GM18502 (cell line): ENCODE measurements around the gene DOCK6.
"Not testable (repeated sequence)": the region's sequence is repeated elsewhere in the genome, so short reads cannot be mapped to it uniquely, and the experiment has no call there.

Experiments
- ATAC-seq: cut with Tn5 transposase; IDR thresholded peaks from one replicate; pipeline ENCODE4 v1.9.1; 2021; ENCODE audit warnings: mild to moderate bottlenecking; ENCODE audit not compliant: unreplicated experiment, poor library complexity

Gene DOCK6

DNA sequence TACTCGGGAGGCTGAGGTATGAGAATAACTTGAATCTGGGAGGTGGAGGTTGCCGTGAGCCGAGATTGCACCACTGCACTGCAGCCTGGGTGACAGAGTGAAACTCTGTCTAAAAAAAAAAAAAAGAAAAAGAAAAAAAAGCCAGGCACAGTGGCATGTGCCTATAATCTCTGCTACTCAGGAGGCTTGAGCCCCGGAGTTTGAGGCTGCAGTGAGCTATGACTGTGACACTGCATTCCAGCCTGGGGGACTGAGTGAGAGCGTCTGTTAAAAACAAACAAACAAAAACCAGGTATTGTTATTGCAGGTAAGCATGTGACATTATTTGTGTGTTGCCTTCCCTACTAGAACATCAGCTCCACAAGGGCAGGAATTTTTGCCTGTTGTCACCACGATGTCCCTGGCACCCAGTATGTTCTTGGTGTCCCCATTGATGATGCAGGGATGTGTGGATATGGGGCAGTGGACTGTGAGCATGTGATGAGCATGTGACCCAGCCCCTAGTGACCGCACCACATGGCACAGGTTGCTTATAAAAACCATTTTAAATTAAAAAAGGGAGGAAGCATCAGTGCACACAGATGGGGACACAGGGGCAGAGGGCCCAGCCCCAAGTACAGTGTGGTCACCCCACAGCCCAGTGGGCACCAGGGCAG lies 63.4 kb downstream of the DOCK6 start:
- ATAC-seq, result no peak

DNA sequence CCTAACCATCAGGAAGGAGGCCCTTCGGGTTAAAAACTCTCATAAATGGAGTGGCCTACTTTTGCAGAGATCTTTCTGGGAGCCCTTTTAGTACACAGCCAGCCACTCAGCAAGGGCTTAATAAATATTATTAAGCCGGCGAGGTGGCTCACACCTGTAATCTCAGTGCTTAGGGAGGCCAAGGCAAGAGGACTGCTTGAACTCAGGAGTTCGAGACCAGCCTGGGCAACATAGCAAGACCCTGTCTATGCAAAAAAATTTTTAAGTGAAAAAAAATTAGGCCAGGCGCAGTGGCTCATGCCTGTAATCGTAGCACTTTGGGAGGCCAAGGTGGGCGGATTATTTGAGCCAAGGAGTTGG lies 64.2 kb downstream of the DOCK6 start:
- no peak for ATAC-seq

GRCh38 chr19:11197291-11198174 lies 64.8 kb downstream of the DOCK6 start, which contains the start of gene KANK2:
TSS of gene KANK2 (minus strand) at chr19:11197545. CDS start at chr19:11194511, 3,034 bp downstream.
- ATAC-seq, result peak; percentile 72

DNA sequence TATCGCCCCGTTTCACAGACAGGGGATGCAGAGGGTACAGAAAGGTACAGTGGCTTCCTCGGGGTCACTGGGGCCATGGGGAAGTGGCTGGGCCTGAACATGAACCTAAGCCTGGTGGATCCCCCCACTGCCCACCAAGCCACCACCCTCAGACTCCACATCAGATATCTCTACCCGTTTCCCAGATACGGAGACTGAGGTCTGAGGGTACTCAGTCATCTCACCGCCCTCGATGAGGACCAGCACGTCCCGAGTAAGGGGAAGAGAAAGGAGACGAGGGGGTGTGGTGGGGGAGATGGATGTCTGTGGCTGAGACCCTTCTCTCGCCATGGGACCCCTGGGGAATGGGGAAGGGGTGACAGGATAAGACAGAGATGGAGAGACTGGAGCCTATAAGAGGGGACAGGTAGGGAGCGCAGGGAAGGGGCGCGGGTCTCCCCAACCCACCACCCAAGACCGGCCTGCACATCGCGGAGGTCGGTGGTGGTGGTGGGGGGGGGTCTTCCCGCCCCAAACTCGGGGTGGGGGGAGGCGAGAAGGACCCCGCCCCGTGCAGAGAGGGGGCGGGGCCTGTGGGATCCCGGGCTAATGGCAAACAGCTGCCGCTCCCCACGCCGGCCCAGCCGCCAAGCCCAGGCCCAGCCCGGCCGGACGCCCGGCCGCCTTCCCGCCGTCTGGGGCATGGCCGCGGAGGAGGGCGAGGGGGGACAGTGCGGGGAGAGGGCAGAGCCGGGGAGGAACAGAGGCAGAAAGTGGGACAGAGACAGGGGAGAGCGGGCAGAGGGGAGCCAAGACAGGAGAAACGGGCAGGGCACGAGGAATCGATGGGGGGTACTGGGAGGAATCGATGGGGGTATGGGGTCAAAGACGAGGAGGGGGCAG lies 65.7 kb downstream of the DOCK6 start:
- ATAC-seq, result no peak

- ATAC-seq, result no peak
These were observed 66.6 kb downstream of the DOCK6 start for GRCh38 chr19:11195681-11196080.

GRCh38 chr19:11194656-11195558 lies 67.4 kb downstream of the DOCK6 start:
- ATAC-seq, result no peak

DNA sequence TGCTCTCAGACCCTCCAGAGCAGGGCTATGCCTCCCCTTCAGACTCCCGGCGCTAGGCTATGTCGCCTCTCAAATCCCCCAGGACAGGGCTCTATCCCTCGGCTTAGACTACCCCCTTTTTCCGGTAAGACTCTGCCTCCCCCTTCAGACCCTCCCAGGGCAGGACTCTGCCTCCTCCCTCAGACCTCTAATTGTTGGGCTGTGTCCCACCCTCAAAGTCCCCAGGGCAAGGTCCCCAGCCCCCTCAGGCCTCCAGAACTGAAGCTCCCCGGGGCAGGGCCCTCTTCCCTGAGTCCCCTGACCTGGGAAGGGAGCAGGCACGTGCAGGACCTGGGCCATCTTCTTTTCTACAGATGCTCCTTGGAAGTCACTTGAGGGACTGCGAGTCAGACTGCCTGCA lies 68.2 kb downstream of the DOCK6 start:
- no peak for ATAC-seq

GRCh38 chr19:11192957-11193939 lies 69.1 kb downstream of the DOCK6 start:
- no peak for ATAC-seq

- no peak for ATAC-seq
These were observed 70.4 kb downstream of the DOCK6 start for GRCh38 chr19:11191934-11192333.

DNA sequence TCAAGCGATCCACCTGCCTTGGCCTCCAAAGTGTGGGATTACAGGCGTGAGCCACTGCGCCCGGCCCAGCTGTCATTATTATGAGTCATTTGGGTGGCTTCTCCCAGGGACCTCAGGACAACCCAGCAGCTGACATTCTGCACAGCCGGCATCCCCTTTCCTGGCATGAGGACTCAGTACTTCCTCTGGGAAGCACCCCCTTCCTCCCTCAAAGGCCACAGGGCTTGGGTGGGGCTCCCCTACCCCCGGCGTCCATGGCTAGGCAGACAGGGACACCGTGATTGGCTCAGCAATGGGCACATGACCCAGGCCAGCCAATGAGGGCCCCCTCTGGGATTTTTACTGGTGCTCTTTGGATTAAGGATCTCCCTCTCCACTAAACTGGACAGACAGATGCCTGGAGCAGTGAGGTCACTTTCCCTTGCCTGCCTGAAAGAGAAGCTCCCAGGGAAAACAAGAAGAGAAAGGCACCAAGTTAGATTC lies 71.0 kb downstream of the DOCK6 start:
- no peak for ATAC-seq

DNA sequence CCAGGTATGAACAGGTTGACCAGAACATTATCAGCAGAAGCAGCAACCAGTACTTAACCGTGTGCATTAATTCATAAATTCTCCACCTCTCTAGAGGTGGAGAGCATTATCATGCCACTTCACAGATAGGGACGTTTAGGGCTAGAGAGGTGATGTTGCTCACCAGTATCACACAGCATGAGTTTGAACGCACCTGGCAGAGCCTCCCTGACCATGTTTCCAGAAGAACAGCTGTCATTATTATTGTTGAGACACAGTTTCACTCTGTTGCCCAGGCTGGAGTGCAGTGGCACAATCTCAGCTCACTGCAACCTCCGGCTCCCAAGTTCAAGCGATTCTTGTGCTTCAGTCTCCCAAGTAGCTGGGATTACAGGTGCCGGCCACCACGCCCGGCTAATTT lies 71.8 kb downstream of the DOCK6 start:
- ATAC-seq, result no peak

DNA sequence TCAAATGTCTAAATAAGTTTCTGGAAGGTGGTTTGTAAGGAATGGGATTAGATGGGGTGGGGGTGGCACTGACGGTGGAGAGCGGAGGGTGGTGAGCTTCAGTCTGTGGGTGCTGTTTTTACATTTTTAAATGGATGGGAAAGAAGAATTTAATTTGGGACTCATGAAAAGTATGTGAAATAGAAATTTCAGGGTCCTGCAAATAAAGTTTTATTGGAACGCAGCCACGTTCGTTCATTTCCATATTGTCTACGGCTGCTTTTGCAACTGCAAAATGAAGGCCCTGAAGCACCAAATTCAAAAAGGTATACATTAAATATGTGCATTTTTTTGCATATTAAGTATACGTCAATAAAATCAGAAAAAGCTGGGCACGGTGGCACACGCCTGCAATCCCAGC lies 74.9 kb downstream of the DOCK6 start:
- no peak for ATAC-seq

- ATAC-seq, result no peak
These were observed 79.3 kb downstream of the DOCK6 start for GRCh38 chr19:11182994-11183393.

GRCh38 chr19:11181488-11181887 lies 80.8 kb downstream of the DOCK6 start:
- ATAC-seq, result no peak

DNA sequence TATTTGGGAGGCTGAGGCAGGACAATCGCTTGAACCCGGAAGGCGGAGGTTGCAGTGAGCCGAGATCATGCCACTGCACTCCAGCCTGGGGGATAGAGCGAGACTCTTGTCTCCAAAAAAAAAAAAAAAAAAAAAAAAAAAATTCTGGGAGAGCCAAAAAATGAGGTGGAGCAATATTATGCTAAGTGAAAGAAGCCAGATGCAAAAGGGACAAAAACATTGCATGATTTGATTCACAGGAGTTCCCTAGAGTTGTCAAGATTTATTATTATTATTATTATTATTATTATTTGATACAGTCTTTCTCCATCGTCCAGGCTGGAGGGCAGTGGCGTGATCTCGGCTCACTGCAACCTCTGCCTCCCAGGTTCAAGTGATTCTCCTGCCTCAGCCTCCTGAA lies 81.3 kb downstream of the DOCK6 start:
- not testable (repeated sequence) for ATAC-seq

GRCh38 chr19:11180346-11180745 lies 82.0 kb downstream of the DOCK6 start:
- no peak for ATAC-seq

DNA sequence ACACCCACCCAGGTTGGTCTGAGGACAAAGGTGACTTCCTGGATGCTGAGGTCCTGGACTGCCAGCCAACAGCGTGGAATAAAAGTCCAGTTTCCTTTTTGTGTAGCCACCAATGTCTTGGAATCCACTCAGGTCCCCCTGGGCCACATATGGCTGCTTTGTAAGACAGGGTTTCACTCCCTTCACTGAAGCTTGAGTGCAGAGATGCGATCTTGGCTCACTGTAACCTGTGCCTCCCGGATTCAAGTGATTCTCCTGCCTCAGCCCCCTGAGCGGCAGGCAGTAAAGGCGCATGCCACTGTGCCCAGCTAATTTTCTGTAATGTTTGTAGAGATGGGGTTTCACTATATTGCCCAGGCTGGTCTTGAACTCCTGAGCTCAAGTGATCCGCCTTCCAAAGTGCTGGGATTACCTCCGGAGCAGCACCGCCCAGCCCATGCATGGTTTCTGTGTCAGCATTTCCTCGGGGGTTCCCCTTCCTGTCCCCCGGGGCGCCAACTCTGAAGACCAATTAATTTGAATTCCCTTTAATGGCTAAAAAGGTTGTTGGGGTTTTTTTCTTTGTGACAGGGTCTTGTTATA lies 82.5 kb downstream of the DOCK6 start:
- ATAC-seq, result no peak

DNA sequence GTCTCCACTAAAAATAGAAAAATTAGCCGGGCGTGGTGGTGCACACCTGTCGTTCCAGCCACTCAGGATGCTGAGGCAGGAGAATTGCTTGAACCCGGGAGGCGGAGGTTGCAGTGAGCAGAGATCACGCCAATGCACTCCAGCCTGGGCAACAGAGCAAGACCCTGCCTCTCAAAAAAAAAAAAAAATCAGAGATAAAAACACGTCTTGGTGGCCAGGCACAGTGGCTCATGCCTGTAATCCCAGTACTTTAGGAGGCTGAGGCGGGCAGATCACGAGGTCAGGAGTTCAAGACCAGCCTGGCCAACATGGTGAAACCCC lies 83.2 kb downstream of the DOCK6 start:
- ATAC-seq, result not testable (repeated sequence)
